H9 (cell line): Measurements from ENCODE around the gene SPHK2. TPM values are rescaled to one million over a fixed set of nuclear protein-coding genes. Genes with fewer than 3 reads are reported as not detected.

Experiments
- DNase-seq: peaks from one replicate; pipeline ENCODE4 v3.0.0-alpha.2; 2017
- H2AFZ ChIP-seq: one replicate; pipeline ENCODE4 v1.6.1; 2013; ENCODE audit warnings: mild to moderate bottlenecking, low read length, control low read depth, moderate library complexity
- H2AK5ac ChIP-seq: 2 replicates; pipeline ENCODE4 v1.6.1; 2013; ENCODE audit warnings: low read length, control low read depth, mixed read lengths; ENCODE audit not compliant: insufficient read length
- H2BK120ac ChIP-seq: one replicate; pipeline ENCODE4 v1.6.1; 2013; ENCODE audit warnings: low read depth, mild to moderate bottlenecking, low read length, control low read depth, inconsistent platforms; ENCODE audit not compliant: poor library complexity, severe bottlenecking
- H2BK12ac ChIP-seq: 2 replicates; pipeline ENCODE4 v1.6.1; 2013; ENCODE audit warnings: low read length, control low read depth, mixed read lengths, low read depth; ENCODE audit not compliant: insufficient read length
- H2BK15ac ChIP-seq: 2 replicates; pipeline ENCODE4 v1.6.1; 2013; ENCODE audit warnings: low read depth, low read length, control low read depth
- H2BK20ac ChIP-seq: one replicate; pipeline ENCODE4 v1.6.1; 2013; ENCODE audit warnings: low read depth, mild to moderate bottlenecking, low read length, control low read depth, inconsistent platforms; ENCODE audit not compliant: poor library complexity, severe bottlenecking
- H2BK5ac ChIP-seq: 2 replicates; pipeline ENCODE4 v1.6.1; 2013; ENCODE audit warnings: low read length, control low read depth, mixed read lengths; ENCODE audit not compliant: insufficient read length
- H3K14ac ChIP-seq: 2 replicates; pipeline ENCODE4 v1.6.1; 2013; ENCODE audit warnings: low read length, control low read depth; ENCODE audit not compliant: insufficient read depth
- H3K18ac ChIP-seq: 2 replicates; pipeline ENCODE4 v1.6.1; 2013; ENCODE audit warnings: low read depth, mild to moderate bottlenecking, mixed read lengths, low read length, control low read depth; ENCODE audit not compliant: insufficient read length
- H3K23ac ChIP-seq: 2 replicates; pipeline ENCODE4 v1.6.1; 2013; ENCODE audit warnings: low read length, control low read depth, mixed read lengths, low read depth; ENCODE audit not compliant: insufficient read length
- H3K23me2 ChIP-seq: 2 replicates; pipeline ENCODE4 v1.6.1; 2013; ENCODE audit warnings: low read depth, mild to moderate bottlenecking, mixed read lengths, low read length, control low read depth; ENCODE audit not compliant: insufficient read length, poor library complexity, severe bottlenecking
- H3K27ac ChIP-seq: 2 replicates; pipeline ENCODE4 v1.5.1; 2013; ENCODE audit warnings: low read length, control low read depth, mixed read lengths, low read depth; ENCODE audit not compliant: insufficient read length
- H3K27me3 ChIP-seq: 2 replicates; pipeline ENCODE4 v1.6.1; 2013; ENCODE audit warnings: low read length, control low read depth, inconsistent platforms; ENCODE audit not compliant: insufficient read depth
- H3K4ac ChIP-seq: 2 replicates; pipeline ENCODE4 v1.6.1; 2013; ENCODE audit warnings: low read depth, mild to moderate bottlenecking, control low read depth, inconsistent platforms, low read length, moderate library complexity
- H3K4me1 ChIP-seq: 2 replicates; pipeline ENCODE4 v1.6.1; 2013; ENCODE audit warnings: low read length, control low read depth, inconsistent platforms; ENCODE audit not compliant: insufficient read depth
- H3K4me2 ChIP-seq: 2 replicates; pipeline ENCODE4 v1.6.1; 2013; ENCODE audit warnings: low read length, control low read depth, mixed read lengths; ENCODE audit not compliant: insufficient read length, insufficient read depth
- H3K56ac ChIP-seq: 2 replicates; pipeline ENCODE4 v1.6.1; 2013; ENCODE audit warnings: low read depth, mild to moderate bottlenecking, mixed read lengths, low read length, control low read depth; ENCODE audit not compliant: insufficient read length
- H3K79me1 ChIP-seq: 2 replicates; pipeline ENCODE4 v1.6.1; 2013; ENCODE audit warnings: low read depth, mild to moderate bottlenecking, moderate library complexity, low read length, control low read depth, inconsistent platforms; ENCODE audit not compliant: insufficient read depth, poor library complexity, severe bottlenecking
- H3K79me2 ChIP-seq: 2 replicates; pipeline ENCODE4 v1.6.1; 2013; ENCODE audit warnings: low read length, control low read depth, inconsistent platforms; ENCODE audit not compliant: insufficient read depth
- H3K9ac ChIP-seq: 2 replicates; pipeline ENCODE4 v1.6.1; 2013; ENCODE audit warnings: low read length, control low read depth, mixed read lengths; ENCODE audit not compliant: insufficient read length; ENCODE audit errors: extremely low read depth
- H3K9me3 ChIP-seq: one replicate; pipeline ENCODE4 v1.6.1; 2013; ENCODE audit warnings: low read depth, low read length, inconsistent platforms; ENCODE audit not compliant: control insufficient read depth
- H3T11ph ChIP-seq: one replicate; pipeline ENCODE4 v1.6.1; 2013; ENCODE audit warnings: mild to moderate bottlenecking, low read length, control low read depth, inconsistent platforms
- H4K20me1 ChIP-seq: one replicate; pipeline ENCODE4 v1.6.1; 2013; ENCODE audit not compliant: control insufficient read depth, insufficient read length, insufficient read depth
- H4K5ac ChIP-seq: 2 replicates; pipeline ENCODE4 v1.6.1; 2013; ENCODE audit warnings: low read depth, mild to moderate bottlenecking, mixed read lengths, low read length, control low read depth; ENCODE audit not compliant: insufficient read length
- H4K8ac ChIP-seq: replicated peaks from 2 replicates; pipeline ENCODE4 v1.6.1; 2013; ENCODE audit warnings: low read length, control low read depth, mixed read lengths, low read depth; ENCODE audit not compliant: insufficient read length
- H4K91ac ChIP-seq: 2 replicates; pipeline ENCODE4 v1.6.1; 2013; ENCODE audit warnings: low read depth, mild to moderate bottlenecking, moderate library complexity, mixed read lengths, low read length, control low read depth; ENCODE audit not compliant: insufficient read length
- H3K27ac Mint-ChIP-seq, 3 experiments: 2 replicates in 2 of 3; 3 replicates in 1 of 3; pipeline ENCODE4 v1.8.0; 2020 to 2021; ENCODE audit warnings: mixed read lengths in 3 of 3, mild to moderate bottlenecking in 1 of 3, moderate library complexity in 1 of 3
- H3K27me3 Mint-ChIP-seq: 2 replicates; pipeline ENCODE4 v1.8.0; 2021; ENCODE audit warnings: low read depth, mild to moderate bottlenecking, moderate library complexity, mixed read lengths
- H3K36me3 Mint-ChIP-seq, 3 experiments: 2 replicates in 2 of 3; 3 replicates in 1 of 3; pipeline ENCODE4 v1.8.0; 2020 to 2021; ENCODE audit warnings: low read depth in 3 of 3, mixed read lengths in 3 of 3; ENCODE audit not compliant: insufficient read depth in 1 of 3
- H3K4me1 Mint-ChIP-seq, 2 experiments: 2 replicates each; pipeline ENCODE4 v1.8.0; 2020; ENCODE audit warnings: mixed read lengths in 2 of 2
- H3K4me3 Mint-ChIP-seq, 2 experiments: 2 replicates in 1 of 2; 3 replicates in 1 of 2; pipeline ENCODE4 v1.8.0; 2020 to 2021; ENCODE audit warnings: mild to moderate bottlenecking in 2 of 2, mixed read lengths in 2 of 2, moderate library complexity in 1 of 2
- H3K9me3 Mint-ChIP-seq, 2 experiments: 2 replicates in 1 of 2; 3 replicates in 1 of 2; pipeline ENCODE4 v1.8.0; 2020; ENCODE audit warnings: mild to moderate bottlenecking in 2 of 2, mixed read lengths in 2 of 2, moderate library complexity in 1 of 2
- CTCF ChIP-seq: fragments of 200-600 bp; sonication (generic); conservative IDR thresholded peaks from 3 replicates; pipeline ENCODE4 v1.8.0; 2021; ENCODE audit warnings: antibody characterized with exemption, mild to moderate bottlenecking
- WGBS: extraction: QIAGEN DNeasy Blood & Tissue Kit; methylation state at CpG from one replicate; pipeline ENCODE4 v1.1.7; 2013; ENCODE audit warnings: missing lambda C conversion rate, low lambda C conversion rate, mixed read lengths; ENCODE audit not compliant: insufficient read length; ENCODE audit errors: extremely low coverage; 5-methylcytosine and 5-hydroxymethylcytosine counted together
- total RNA-seq: library from RNA; stranded (reverse); gene quantifications from 2 replicates; pipeline ENCODE4 v1.2.1, GENCODE V29; 2021

The SPHK2 gene
- total RNA-seq, 1 experiment from 2014 or later: 57.2 TPM

GRCh38 chr19:48670699-48671445 is 51.6 kb downstream of the SPHK2 start:
- no peak overlapping the region for H3K18ac ChIP-seq
- H3K4ac ChIP-seq: no peak overlapping the region
- no peak overlapping the region for H3K4me2 ChIP-seq
- no peak overlapping the region for H3K9ac ChIP-seq
- no peak overlapping the region for H3T11ph ChIP-seq
- no peak overlapping the region for H2BK20ac ChIP-seq
- Mint-ChIP-seq H3K9me3 (peaks cover 8 to 11% of the 10 kb centered on the region in 2 experiments), H3K36me3 (peaks cover 0 to 9% (median 7%) of the 10 kb centered on the region in 3 experiments; a peak in 5 of 7 replicates), H3K4me1 (peaks cover 29 to 35% of the 10 kb centered on the region in 2 experiments), H3K4me3 (peak overlapping the region in 1 of 2 experiments; percentile 27; a peak in 1 of 5 replicates), H3K27me3 (peaks cover 2% of the 10 kb centered on the region), H3K27ac (peak overlapping the region in 2 of 3 experiments; percentile 27 to 46; a peak in 3 of 7 replicates)
- no peak overlapping the region for H2BK15ac ChIP-seq
- H2AK5ac ChIP-seq: no peak overlapping the region
- no peak overlapping the region for H3K14ac ChIP-seq
- no peak overlapping the region for H4K5ac ChIP-seq
- H2BK12ac ChIP-seq: no peak overlapping the region
- H2BK120ac ChIP-seq: no peak overlapping the region
- no peak for DNase-seq
- no CpG with 5 or more reads among the region's 21 CpGs for WGBS
- no peaks in the 10 kb centered on the region; the same call in 1 of the 2 replicates for H3K4me1 ChIP-seq
- no peaks in the 10 kb centered on the region for H3K23me2 ChIP-seq
- no peak for TF ChIP-seq CTCF
- H3K79me2 ChIP-seq: no peaks in the 10 kb centered on the region
- H4K91ac ChIP-seq: no peak overlapping the region
- no peak overlapping the region for H2AFZ ChIP-seq
- H3K56ac ChIP-seq: no peak overlapping the region
- no peak overlapping the region for H3K23ac ChIP-seq
- no peaks in the 10 kb centered on the region for H3K27me3 ChIP-seq
- no peak overlapping the region for H2BK5ac ChIP-seq
- no peak overlapping the region for H4K8ac ChIP-seq
- H3K27ac ChIP-seq: no peak overlapping the region
- H3K9me3 ChIP-seq: no peaks in the 10 kb centered on the region
- peaks cover 2% of the 10 kb centered on the region for H4K20me1 ChIP-seq
- H3K79me1 ChIP-seq: no peaks in the 10 kb centered on the region
